Osteoblast (primary cell): Measurements from ENCODE around the gene TAC4. TPM values are rescaled to one million over a fixed set of nuclear protein-coding genes. Genes with fewer than 3 reads are reported as not detected.

Source experiments
- DNase-seq: peaks from one replicate; pipeline ENCODE4 v3.0.0; 2011; ENCODE audit warnings: low spot score, mixed read lengths; ENCODE audit not compliant: insufficient read length; ENCODE audit errors: missing footprints
- H2AFZ ChIP-seq: 2 replicates; pipeline ENCODE4 v1.6.0; 2011; ENCODE audit warnings: mild to moderate bottlenecking, low read length
- H3K27ac ChIP-seq: 2 replicates; pipeline ENCODE4 v1.5.1; 2011; ENCODE audit warnings: mild to moderate bottlenecking, low read depth, low read length, moderate library complexity
- H3K27me3 ChIP-seq: 2 replicates; pipeline ENCODE4 v1.6.0; 2012; ENCODE audit warnings: mild to moderate bottlenecking, control low read depth, inconsistent platforms, low read length, moderate library complexity; ENCODE audit not compliant: insufficient read depth
- H3K36me3 ChIP-seq: 2 replicates; pipeline ENCODE4 v1.5.1; 2011; ENCODE audit warnings: mild to moderate bottlenecking, low read length, control low read depth, moderate library complexity; ENCODE audit not compliant: insufficient read depth
- H3K4me1 ChIP-seq: 2 replicates; pipeline ENCODE4 v1.5.1; 2011; ENCODE audit warnings: mild to moderate bottlenecking, low read length, control low read depth, moderate library complexity; ENCODE audit not compliant: insufficient read depth
- H3K4me2 ChIP-seq: 2 replicates; pipeline ENCODE4 v1.6.0; 2011; ENCODE audit warnings: mild to moderate bottlenecking, low read length; ENCODE audit not compliant: insufficient read depth
- H3K4me3 ChIP-seq: fragments of 200-600 bp; sonication (generic); 3 replicates; pipeline ENCODE4 v1.5.1; 2012; ENCODE audit warnings: mild to moderate bottlenecking, low read length, inconsistent platforms; ENCODE audit not compliant: insufficient read depth
- H3K79me2 ChIP-seq: 2 replicates; pipeline ENCODE4 v1.6.0; 2012; ENCODE audit warnings: mild to moderate bottlenecking, low read length, control low read depth, inconsistent platforms; ENCODE audit not compliant: insufficient read depth
- H3K9me3 ChIP-seq: 2 replicates; pipeline ENCODE4 v1.5.1; 2011; ENCODE audit warnings: low read depth, low read length, control low read depth
- H4K20me1 ChIP-seq: 2 replicates; pipeline ENCODE4 v1.6.0; 2012; ENCODE audit warnings: mild to moderate bottlenecking, low read length, control low read depth; ENCODE audit not compliant: insufficient read depth
- CTCF ChIP-seq: IDR thresholded peaks from 2 replicates; pipeline ENCODE4 v1.5.1; 2011; ENCODE audit warnings: mild to moderate bottlenecking, low read depth, low read length, moderate library complexity; ENCODE audit errors: extremely low read depth
- total RNA-seq: library from RNA; depleted of rRNA; stranded (reverse); fragments of >200 nt; gene quantifications from 2 replicates; pipeline ENCODE4 v1.2.3, GENCODE V29; 2012

Gene TAC4
- total RNA-seq, 1 donor = not detected

GRCh38 chr17:49825645-49826044, 22.2 kb downstream of the TAC4 start:
- H3K4me2 ChIP-seq = no peak overlapping the region
- no peaks in the 10 kb centered on the region for H3K79me2 ChIP-seq
- H3K4me1 ChIP-seq = peaks cover 40% of the 10 kb centered on the region
- TF ChIP-seq CTCF = no peak
- H4K20me1 ChIP-seq = no peaks in the 10 kb centered on the region
- no peak overlapping the region for H3K27ac ChIP-seq
- no peaks in the 10 kb centered on the region for H3K9me3 ChIP-seq
- no peaks in the 10 kb centered on the region for H3K27me3 ChIP-seq
- no peak for DNase-seq
- H3K36me3 ChIP-seq = peaks cover 66% of the 10 kb centered on the region
- no peak overlapping the region for H2AFZ ChIP-seq
- no peak overlapping the region for H3K4me3 ChIP-seq

- TF ChIP-seq CTCF = no peak
- peaks cover 22% of the 10 kb centered on the region for H3K4me1 ChIP-seq
- H3K36me3 ChIP-seq = peaks cover 68% of the 10 kb centered on the region
- H3K27ac ChIP-seq = peak overlapping the region; percentile 56
- no peaks in the 10 kb centered on the region for H3K9me3 ChIP-seq
- no peak for DNase-seq
- H3K79me2 ChIP-seq = peaks cover 9% of the 10 kb centered on the region
- H3K27me3 ChIP-seq = no peaks in the 10 kb centered on the region
- no peaks in the 10 kb centered on the region for H4K20me1 ChIP-seq
- H3K4me2 ChIP-seq = peak overlapping the region; percentile 35
- H3K4me3 ChIP-seq = no peak overlapping the region
- H2AFZ ChIP-seq = no peak overlapping the region
These were observed 24.3 kb downstream of the TAC4 start for GRCh38 chr17:49823614-49824013.

GRCh38 chr17:49822829-49823228, 25.0 kb downstream of the TAC4 start:
- DNase-seq = peak; percentile 19
- Histone ChIP-seq H3K4me1 (peaks cover 16% of the 10 kb centered on the region), H4K20me1 (no peaks in the 10 kb centered on the region), H3K4me3 (no peak overlapping the region), H3K27me3 (no peaks in the 10 kb centered on the region), H3K9me3 (no peaks in the 10 kb centered on the region), H3K27ac (peak overlapping the region; percentile 56), H3K4me2 (peak overlapping the region; percentile 35), H3K79me2 (peaks cover 13% of the 10 kb centered on the region), H3K36me3 (peaks cover 75% of the 10 kb centered on the region), H2AFZ (no peak overlapping the region)
- no peak for TF ChIP-seq CTCF

GRCh38 chr17:49821916-49822315, 26.0 kb downstream of the TAC4 start:
- no peak for DNase-seq
- Histone ChIP-seq H4K20me1 (no peaks in the 10 kb centered on the region), H3K36me3 (peaks cover 80% of the 10 kb centered on the region), H3K4me2 (no peak overlapping the region), H3K4me3 (no peak overlapping the region), H3K27me3 (no peaks in the 10 kb centered on the region), H3K79me2 (peaks cover 20% of the 10 kb centered on the region), H3K4me1 (peaks cover 16% of the 10 kb centered on the region), H2AFZ (no peak overlapping the region), H3K9me3 (no peaks in the 10 kb centered on the region), H3K27ac (no peak overlapping the region)
- TF ChIP-seq CTCF = no peak
